Measurements from ENCODE around the gene AWAT2. TPM values are rescaled to one million over a fixed set of nuclear protein-coding genes. Genes with fewer than 3 reads are reported as not detected.
"Not testable (repeated sequence)": the region's sequence is repeated elsewhere in the genome, so short reads cannot be mapped to it uniquely, and the experiment has no call there.

The AWAT2 gene
- total RNA-seq, 1 donor from 2014 or later: 0.26 TPM

DNA sequence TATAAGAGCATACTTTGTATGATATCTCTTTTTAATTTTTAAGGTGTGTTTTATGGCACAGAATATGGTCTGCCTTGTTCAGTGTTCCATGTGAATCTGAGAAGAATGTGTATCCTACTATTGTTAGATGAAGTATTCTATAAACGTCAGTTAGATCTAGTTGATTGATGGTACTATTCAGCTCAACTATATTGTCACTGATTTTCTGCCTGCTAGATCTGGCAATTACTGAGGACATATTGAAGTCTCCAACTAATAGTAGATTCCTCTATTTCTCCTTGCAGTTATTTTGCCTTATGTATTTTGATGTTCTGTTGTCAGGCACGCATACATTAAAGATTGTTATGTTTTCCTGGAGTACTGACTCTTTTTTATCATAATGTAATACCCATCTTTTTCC lies 39.8 kb downstream of the AWAT2 start:
- Histone ChIP-seq H3K27me3 (no peaks in the 10 kb centered on the region), H3K4me3 (no peak overlapping the region), H3K9me3 (no peaks in the 10 kb centered on the region), H3K36me3 (no peaks in the 10 kb centered on the region), H3K4me1 (no peaks in the 10 kb centered on the region), H3K27ac (no peak overlapping the region)
- ATAC-seq (no peak), DNase-seq (no peak)
- TF ChIP-seq, protein P1, sequence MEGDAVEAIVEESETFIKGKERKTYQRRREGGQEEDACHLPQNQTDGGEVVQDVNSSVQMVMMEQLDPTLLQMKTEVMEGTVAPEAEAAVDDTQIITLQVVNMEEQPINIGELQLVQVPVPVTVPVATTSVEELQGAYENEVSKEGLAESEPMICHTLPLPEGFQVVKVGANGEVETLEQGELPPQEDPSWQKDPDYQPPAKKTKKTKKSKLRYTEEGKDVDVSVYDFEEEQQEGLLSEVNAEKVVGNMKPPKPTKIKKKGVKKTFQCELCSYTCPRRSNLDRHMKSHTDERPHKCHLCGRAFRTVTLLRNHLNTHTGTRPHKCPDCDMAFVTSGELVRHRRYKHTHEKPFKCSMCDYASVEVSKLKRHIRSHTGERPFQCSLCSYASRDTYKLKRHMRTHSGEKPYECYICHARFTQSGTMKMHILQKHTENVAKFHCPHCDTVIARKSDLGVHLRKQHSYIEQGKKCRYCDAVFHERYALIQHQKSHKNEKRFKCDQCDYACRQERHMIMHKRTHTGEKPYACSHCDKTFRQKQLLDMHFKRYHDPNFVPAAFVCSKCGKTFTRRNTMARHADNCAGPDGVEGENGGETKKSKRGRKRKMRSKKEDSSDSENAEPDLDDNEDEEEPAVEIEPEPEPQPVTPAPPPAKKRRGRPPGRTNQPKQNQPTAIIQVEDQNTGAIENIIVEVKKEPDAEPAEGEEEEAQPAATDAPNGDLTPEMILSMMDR (IDR thresholded peaks at IDR 0.05): no peak
- intact Hi-C loops (cut with DNase I): no loop called here

DNA sequence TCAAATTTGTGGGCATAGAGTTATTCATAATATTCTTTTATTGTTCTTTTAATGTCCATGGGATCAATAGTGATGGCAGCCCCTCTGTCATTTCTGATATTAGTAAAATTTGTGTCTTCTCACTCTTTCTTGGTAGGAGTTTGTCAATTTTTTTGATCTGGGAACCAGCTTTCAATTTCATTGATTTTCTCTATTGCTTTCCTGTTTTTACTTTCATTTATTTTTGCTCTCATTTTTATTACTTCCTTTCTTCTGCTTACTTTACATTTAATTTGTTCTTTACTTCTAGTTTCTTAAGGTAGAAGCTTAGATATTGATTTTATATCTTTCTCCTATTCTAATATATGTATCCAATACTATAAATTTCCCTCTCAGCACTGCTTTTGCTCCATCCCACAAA lies 40.7 kb downstream of the AWAT2 start:
- ATAC-seq: no peak
- TF ChIP-seq, protein P1 (IDR thresholded peaks at IDR 0.05): no peak

DNA sequence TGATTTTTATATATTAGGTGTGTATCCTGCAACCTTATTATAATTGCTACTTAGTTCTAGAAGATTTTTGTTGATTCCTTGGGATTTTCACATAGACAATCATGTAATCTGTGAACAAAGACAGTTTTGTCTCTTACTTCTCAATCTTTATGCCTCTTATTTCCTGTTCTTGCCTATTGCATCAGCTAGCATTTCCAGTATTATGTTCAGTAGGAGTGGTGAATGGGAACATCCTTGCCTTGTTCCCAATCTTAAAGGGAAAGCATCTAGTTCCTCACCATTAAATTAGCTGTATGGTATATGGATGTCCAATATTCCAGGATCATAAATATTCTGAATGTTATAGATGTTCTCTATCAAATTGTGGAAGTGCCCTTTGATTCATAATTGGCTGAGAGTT lies 41.8 kb downstream of the AWAT2 start:
- no peaks in the 10 kb centered on the region for H3K27me3 ChIP-seq
- H3K27ac ChIP-seq: no peak overlapping the region
- H3K4me3 ChIP-seq: no peak overlapping the region
- H3K4me1 ChIP-seq: no peaks in the 10 kb centered on the region
- TF ChIP-seq, protein P1 (IDR thresholded peaks at IDR 0.05): no peak
- DNase-seq (no peak), ATAC-seq (no peak)
- H3K36me3 ChIP-seq: no peaks in the 10 kb centered on the region
- intact Hi-C loops (cut with DNase I): no loop called here
- H3K9me3 ChIP-seq: no peaks in the 10 kb centered on the region

More for the DNA sequence above, 40.7 kb downstream of the AWAT2 start:
- no peaks in the 10 kb centered on the region for H3K4me1 ChIP-seq
- H3K4me3 ChIP-seq: no peak overlapping the region
- no peaks in the 10 kb centered on the region for H3K9me3 ChIP-seq
- DNase-seq: no peak
- intact Hi-C loops (cut with DNase I): no loop called here
- H3K27ac ChIP-seq: no peak overlapping the region
- no peaks in the 10 kb centered on the region for H3K27me3 ChIP-seq
- no peaks in the 10 kb centered on the region for H3K36me3 ChIP-seq

DNA sequence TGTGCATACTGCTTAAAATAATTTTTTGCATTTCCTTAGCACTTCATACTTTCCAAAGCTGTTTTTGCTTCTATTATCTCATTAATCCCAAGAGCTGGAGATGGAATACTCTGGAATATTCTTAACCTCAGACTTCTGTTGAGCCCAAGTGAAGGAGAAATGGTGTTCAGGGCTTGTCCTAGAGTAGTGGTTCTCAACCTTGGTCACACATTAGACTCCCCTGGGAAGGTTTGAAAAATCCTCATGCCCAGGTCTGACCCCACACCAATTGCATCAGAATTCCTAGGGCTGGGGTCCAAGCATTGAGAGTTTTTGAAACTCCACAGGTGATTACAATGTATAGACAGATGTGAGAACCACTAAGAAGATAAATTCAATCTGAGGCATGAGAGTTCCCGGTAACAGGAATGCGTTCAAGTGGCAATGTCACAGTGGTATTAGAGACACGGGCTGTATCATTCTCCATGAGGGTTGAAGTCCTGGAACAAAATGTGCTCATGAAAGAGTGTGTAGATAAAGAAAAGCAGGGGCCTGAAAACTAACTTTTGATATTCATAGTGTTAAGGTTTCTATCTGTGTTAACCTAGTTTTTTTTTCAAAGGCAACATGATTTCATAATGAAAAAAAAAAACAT lies 47.9 kb downstream of the AWAT2 start:
- ATAC-seq (no peak), DNase-seq (no peak)
- TF ChIP-seq, protein P1 (IDR thresholded peaks at IDR 0.05): no peak
- no peak overlapping the region for H3K4me3 ChIP-seq
- no peaks in the 10 kb centered on the region for H3K9me3 ChIP-seq
- no peaks in the 10 kb centered on the region for H3K36me3 ChIP-seq
- H3K4me1 ChIP-seq: no peaks in the 10 kb centered on the region
- no peak overlapping the region for H3K27ac ChIP-seq
- no peaks in the 10 kb centered on the region for H3K27me3 ChIP-seq
- intact Hi-C loops (cut with DNase I): no loop called here

DNA sequence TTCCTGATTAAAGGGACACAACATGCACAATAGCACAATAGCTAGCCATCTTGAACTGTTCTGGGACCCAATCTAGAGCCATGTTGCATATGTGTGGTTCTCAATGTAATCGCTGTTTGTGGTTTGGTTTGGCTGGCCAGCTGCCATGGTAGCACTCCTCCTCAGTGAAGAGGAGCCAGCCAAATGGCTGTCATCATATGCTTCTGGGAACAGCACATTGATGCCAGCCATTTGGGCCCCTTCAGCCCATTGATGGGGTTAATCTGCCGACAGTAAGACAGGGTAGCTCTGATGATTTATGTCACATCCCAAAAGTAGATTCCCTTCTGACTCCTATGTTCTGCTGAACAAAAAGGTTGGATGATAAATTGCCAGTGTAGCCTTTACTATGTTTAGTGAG lies 48.5 kb downstream of the AWAT2 start:
- TF ChIP-seq, protein P1 (IDR thresholded peaks at IDR 0.05): no peak
- Histone ChIP-seq H3K27ac (no peak overlapping the region), H3K27me3 (no peaks in the 10 kb centered on the region), H3K4me1 (no peaks in the 10 kb centered on the region), H3K36me3 (no peaks in the 10 kb centered on the region), H3K9me3 (no peaks in the 10 kb centered on the region), H3K4me3 (no peak overlapping the region)
- no peak for DNase-seq
- no peak for ATAC-seq
- intact Hi-C loops (cut with DNase I): no loop called here

DNA sequence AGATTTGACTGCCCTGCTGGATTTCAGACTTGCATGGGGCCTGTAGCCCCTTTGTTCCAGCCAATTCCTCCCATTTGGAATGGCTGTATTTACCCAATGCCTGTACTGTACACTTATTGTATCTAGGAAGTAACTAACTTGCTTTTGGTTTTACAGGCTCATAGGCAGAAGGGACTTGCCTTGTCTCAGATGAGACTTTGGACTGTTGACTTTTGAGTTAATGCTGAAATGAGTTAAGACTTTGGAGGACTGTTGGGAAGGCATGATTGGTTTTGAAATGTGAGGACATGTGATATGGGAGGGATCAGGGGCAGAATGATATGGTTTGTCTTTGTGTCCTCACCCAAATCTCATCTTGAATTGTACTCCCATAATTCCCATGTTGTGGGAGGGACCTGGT lies 51.4 kb downstream of the AWAT2 start:
- DNase-seq, H3K4me3 ChIP-seq: not testable (repeated sequence)

More for the DNA sequence above, 51.4 kb downstream of the AWAT2 start:
- ATAC-seq; H3K9me3 ChIP-seq; H3K27me3 ChIP-seq; H3K4me1 ChIP-seq; intact Hi-C loops (cut with DNase I); H3K36me3 ChIP-seq; H3K27ac ChIP-seq: not testable (repeated sequence)

Measured in upper lobe of right lung (tissue), 1 donor.